Mesendoderm (in vitro differentiated cells): ENCODE results near the gene TMPRSS11A.

Source experiments
- DNase-seq: peaks from one replicate; pipeline ENCODE4 v3.0.0; 2013
- H2AK5ac ChIP-seq: 2 replicates; pipeline ENCODE4 v1.6.1; 2013; ENCODE audit warnings: low read length, inconsistent platforms
- H2BK120ac ChIP-seq: 2 replicates; pipeline ENCODE4 v1.6.1; 2013; ENCODE audit warnings: low read depth, mild to moderate bottlenecking, low read length, moderate library complexity, mixed read lengths
- H2BK15ac ChIP-seq: replicated peaks from 2 replicates; pipeline ENCODE4 v1.6.1; 2013; ENCODE audit warnings: low read depth, mild to moderate bottlenecking, moderate library complexity
- H2BK5ac ChIP-seq: 2 replicates; pipeline ENCODE4 v1.6.1; 2013; ENCODE audit warnings: low read length, inconsistent platforms
- H3K18ac ChIP-seq: 2 replicates; pipeline ENCODE4 v1.6.1; 2013; ENCODE audit warnings: mild to moderate bottlenecking, low read length, mixed read lengths
- H3K23ac ChIP-seq: one replicate; pipeline ENCODE4 v1.6.1; 2013; ENCODE audit warnings: low read length
- H3K27ac ChIP-seq: 2 replicates; pipeline ENCODE4 v1.5.1; 2013; ENCODE audit warnings: low read depth, mild to moderate bottlenecking, inconsistent platforms, low read length, moderate library complexity
- H3K27me3 ChIP-seq: 2 replicates; pipeline ENCODE4 v1.6.1; 2013; ENCODE audit warnings: low read length, control low read depth, mild to moderate bottlenecking, inconsistent platforms; ENCODE audit not compliant: insufficient read depth, poor library complexity
- H3K36me3 ChIP-seq: 2 replicates; pipeline ENCODE4 v1.6.1; 2013; ENCODE audit warnings: low read length, inconsistent platforms; ENCODE audit not compliant: control insufficient read depth, insufficient read depth
- H3K4ac ChIP-seq: one replicate; pipeline ENCODE4 v1.6.1; 2013; ENCODE audit warnings: low read depth, mild to moderate bottlenecking, low read length, moderate library complexity
- H3K4me1 ChIP-seq: 2 replicates; pipeline ENCODE4 v1.6.1; 2013; ENCODE audit warnings: low read depth, low read length, inconsistent platforms; ENCODE audit not compliant: control insufficient read depth
- H3K4me2 ChIP-seq: 2 replicates; pipeline ENCODE4 v1.6.1; 2013; ENCODE audit warnings: low read length
- H3K4me3 ChIP-seq: 2 replicates; pipeline ENCODE4 v1.5.1; 2013; ENCODE audit warnings: mild to moderate bottlenecking, low read length
- H3K56ac ChIP-seq: one replicate; pipeline ENCODE4 v1.6.1; 2013; ENCODE audit warnings: low read length
- H3K79me1 ChIP-seq: 2 replicates; pipeline ENCODE4 v1.6.1; 2013; ENCODE audit warnings: low read length, inconsistent platforms
- H3K79me2 ChIP-seq: 2 replicates; pipeline ENCODE4 v1.6.1; 2013; ENCODE audit warnings: mild to moderate bottlenecking, low read length; ENCODE audit not compliant: control insufficient read depth, insufficient read depth
- H3K9ac ChIP-seq: 2 replicates; pipeline ENCODE4 v1.6.1; 2013; ENCODE audit warnings: low read length, inconsistent platforms
- H4K5ac ChIP-seq: one replicate; pipeline ENCODE4 v1.6.1; 2013; ENCODE audit warnings: low read length
- H4K8ac ChIP-seq: one replicate; pipeline ENCODE4 v1.6.1; 2013; ENCODE audit warnings: low read depth, mild to moderate bottlenecking, control low read depth, low read length, moderate library complexity
- WGBS: extraction: QIAGEN DNeasy Blood & Tissue Kit; methylation state at CpG from one replicate; pipeline ENCODE4 v1.1.7; 2013; ENCODE audit warnings: low lambda C conversion rate, missing lambda C conversion rate; ENCODE audit not compliant: insufficient coverage; ENCODE audit errors: extremely low coverage; 5-methylcytosine and 5-hydroxymethylcytosine counted together

Gene TMPRSS11A

DNA sequence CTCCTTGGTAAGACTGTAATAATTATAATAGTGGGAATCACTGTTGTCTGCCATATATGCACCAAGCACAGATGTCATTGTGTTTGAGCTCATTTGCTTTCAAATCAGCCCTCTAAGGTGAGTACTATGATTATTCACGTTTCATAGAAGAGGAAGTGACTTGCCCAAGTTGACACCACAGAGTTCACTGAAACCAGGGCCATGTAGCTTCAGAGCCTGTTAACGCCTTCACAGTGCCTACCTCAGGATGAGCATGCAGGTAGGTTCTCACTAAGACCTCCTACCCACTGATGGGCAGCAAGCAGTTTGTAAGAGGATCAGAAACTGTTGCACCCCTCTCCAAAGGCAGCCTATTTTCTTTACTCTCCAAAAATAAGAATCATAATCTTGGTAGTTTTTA, 27.4 kb downstream of the TMPRSS11A start:
- H3K4me3 ChIP-seq, result no peak overlapping the region
- H3K79me1 ChIP-seq, result no peaks in the 10 kb centered on the region
- no peak overlapping the region for H4K8ac ChIP-seq
- no peaks in the 10 kb centered on the region for H3K79me2 ChIP-seq
- H2BK5ac ChIP-seq, result no peak overlapping the region
- no peaks in the 10 kb centered on the region for H3K27me3 ChIP-seq
- H3K18ac ChIP-seq, result no peak overlapping the region
- WGBS, result no CpG with 5 or more reads among the region's 2 CpGs
- no peak overlapping the region for H2AK5ac ChIP-seq
- H3K4me2 ChIP-seq, result no peak overlapping the region
- no peak overlapping the region for H2BK15ac ChIP-seq
- no peak overlapping the region for H3K9ac ChIP-seq
- H3K27ac ChIP-seq, result no peak overlapping the region
- H2BK120ac ChIP-seq, result no peak overlapping the region
- H3K56ac ChIP-seq, result no peak overlapping the region
- no peak overlapping the region for H3K4ac ChIP-seq
- DNase-seq, result no peak
- H4K5ac ChIP-seq, result no peak overlapping the region
- H3K36me3 ChIP-seq, result no peaks in the 10 kb centered on the region
- H3K23ac ChIP-seq, result no peak overlapping the region
- no peaks in the 10 kb centered on the region for H3K4me1 ChIP-seq

DNA sequence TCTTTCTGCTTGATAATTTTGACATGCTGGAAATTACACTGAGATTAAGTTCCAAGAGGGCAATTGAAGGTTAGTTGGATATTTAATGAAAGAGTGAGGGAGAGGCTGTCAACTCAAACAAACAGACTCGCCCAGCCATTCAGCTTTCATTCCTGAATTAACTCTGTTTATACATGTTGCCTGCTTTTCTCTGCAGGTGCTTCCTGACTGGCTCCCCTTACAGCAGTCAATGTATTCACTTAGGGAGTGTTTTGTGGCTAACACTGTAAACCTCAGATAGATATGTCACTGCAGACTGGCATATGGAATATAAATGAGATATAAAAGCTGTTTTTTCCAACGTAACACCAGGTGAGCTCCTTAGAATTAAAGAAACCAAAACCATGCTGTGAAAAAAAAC, 28.7 kb downstream of the TMPRSS11A start:
- Histone ChIP-seq H3K4ac (no peak overlapping the region), H3K18ac (no peak overlapping the region), H3K4me3 (no peak overlapping the region), H3K4me1 (no peaks in the 10 kb centered on the region), H4K8ac (no peak overlapping the region), H3K36me3 (no peaks in the 10 kb centered on the region), H3K9ac (no peak overlapping the region), H4K5ac (no peak overlapping the region), H2BK15ac (no peak overlapping the region), H3K23ac (no peak overlapping the region), H3K56ac (no peak overlapping the region), H3K79me2 (no peaks in the 10 kb centered on the region), H2BK5ac (no peak overlapping the region), H3K4me2 (no peak overlapping the region), H3K27me3 (no peaks in the 10 kb centered on the region), H3K27ac (no peak overlapping the region), H2AK5ac (no peak overlapping the region), H3K79me1 (no peaks in the 10 kb centered on the region), H2BK120ac (no peak overlapping the region)
- no peak for DNase-seq
- WGBS, result no CpG with 5 or more reads among the region's 2 CpGs

DNA sequence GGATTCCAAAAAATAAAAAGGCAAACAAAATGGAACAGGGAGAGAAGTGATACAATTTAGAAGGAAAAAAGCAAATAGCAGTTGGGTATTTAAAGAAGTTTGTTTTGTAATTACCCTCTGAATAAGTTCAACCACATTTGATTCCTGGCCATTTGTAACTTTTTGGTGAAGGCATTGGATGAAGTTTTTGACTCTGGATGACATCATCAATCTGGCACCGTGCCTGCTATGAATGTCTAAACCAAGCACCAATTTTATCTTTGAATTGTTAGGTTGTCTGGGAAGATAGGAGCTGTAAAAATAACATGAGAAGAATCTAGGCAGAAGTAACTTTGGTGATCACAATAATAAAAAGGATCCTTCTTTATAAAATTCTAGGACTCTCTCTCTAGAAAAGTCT, 29.5 kb downstream of the TMPRSS11A start:
- Histone ChIP-seq H2BK5ac (no peak overlapping the region), H3K36me3 (no peaks in the 10 kb centered on the region), H3K79me2 (no peaks in the 10 kb centered on the region), H3K9ac (no peak overlapping the region), H3K23ac (no peak overlapping the region), H3K27ac (no peak overlapping the region), H3K4me1 (no peaks in the 10 kb centered on the region), H3K4ac (no peak overlapping the region), H4K5ac (no peak overlapping the region), H2BK15ac (no peak overlapping the region), H4K8ac (no peak overlapping the region), H3K79me1 (no peaks in the 10 kb centered on the region), H2AK5ac (no peak overlapping the region), H3K27me3 (no peaks in the 10 kb centered on the region), H3K4me2 (no peak overlapping the region), H2BK120ac (no peak overlapping the region), H3K56ac (no peak overlapping the region), H3K18ac (no peak overlapping the region), H3K4me3 (no peak overlapping the region)
- WGBS, result no CpG with 5 or more reads among the region's 1 CpG
- no peak for DNase-seq

DNA sequence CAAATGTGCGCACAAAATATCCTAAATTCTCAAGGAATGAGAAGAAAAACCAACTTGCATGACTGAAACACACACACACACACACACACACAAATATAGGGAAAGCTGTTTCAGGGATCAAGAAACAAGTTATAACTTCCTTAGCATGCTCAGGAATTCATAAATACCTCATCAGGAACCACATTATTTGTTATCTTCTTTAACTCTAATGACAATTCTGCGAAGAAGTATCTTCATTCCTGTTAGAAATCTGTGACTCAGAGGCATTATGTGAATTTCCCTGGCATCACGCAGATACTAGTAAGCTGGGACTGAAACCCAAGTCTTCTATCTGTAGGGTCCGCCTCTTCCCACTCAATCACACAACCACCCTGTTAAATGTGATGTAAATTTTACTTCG, 30.3 kb downstream of the TMPRSS11A start:
- Histone ChIP-seq H3K4me3 (no peak overlapping the region), H3K4ac (no peak overlapping the region), H3K79me1 (no peaks in the 10 kb centered on the region), H3K23ac (no peak overlapping the region), H2BK5ac (no peak overlapping the region), H4K5ac (no peak overlapping the region), H3K27me3 (no peaks in the 10 kb centered on the region), H2AK5ac (no peak overlapping the region), H3K56ac (no peak overlapping the region), H3K4me1 (no peaks in the 10 kb centered on the region), H3K36me3 (no peaks in the 10 kb centered on the region), H2BK15ac (no peak overlapping the region), H3K18ac (no peak overlapping the region), H2BK120ac (no peak overlapping the region), H3K79me2 (no peaks in the 10 kb centered on the region), H3K9ac (no peak overlapping the region), H3K27ac (no peak overlapping the region), H4K8ac (no peak overlapping the region), H3K4me2 (no peak overlapping the region)
- WGBS, result no CpG with 5 or more reads among the region's 5 CpGs
- DNase-seq, result no peak

DNA sequence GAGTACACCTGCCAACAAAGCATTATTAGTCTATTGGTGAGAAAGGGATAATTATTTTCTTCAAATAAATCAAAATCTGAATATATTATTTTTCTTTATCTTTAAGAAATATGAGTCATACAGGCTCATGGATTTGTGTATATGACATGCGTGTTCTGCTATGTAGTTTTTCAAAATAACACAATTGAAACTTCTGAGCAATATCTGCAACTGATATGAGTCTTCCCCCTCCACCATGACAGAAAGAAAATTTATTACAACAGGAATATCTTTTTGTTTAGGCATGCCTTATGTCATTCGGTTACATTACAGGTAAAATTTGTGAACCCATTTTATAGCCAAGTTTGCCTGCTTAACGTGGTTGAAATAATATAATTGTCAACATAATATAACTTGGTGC, 32.0 kb downstream of the TMPRSS11A start:
- Histone ChIP-seq H3K4me3 (no peak overlapping the region), H2AK5ac (no peak overlapping the region), H3K27ac (no peak overlapping the region), H3K79me2 (no peaks in the 10 kb centered on the region), H2BK5ac (no peak overlapping the region), H4K5ac (no peak overlapping the region), H3K18ac (no peak overlapping the region), H3K23ac (no peak overlapping the region), H3K9ac (no peak overlapping the region), H3K36me3 (no peaks in the 10 kb centered on the region), H3K56ac (no peak overlapping the region), H3K4me1 (no peaks in the 10 kb centered on the region), H3K4ac (no peak overlapping the region), H2BK120ac (no peak overlapping the region), H3K79me1 (no peaks in the 10 kb centered on the region), H2BK15ac (no peak overlapping the region), H3K27me3 (no peaks in the 10 kb centered on the region), H3K4me2 (no peak overlapping the region), H4K8ac (no peak overlapping the region)
- DNase-seq, result no peak
- no CpG with 5 or more reads among the region's 3 CpGs for WGBS

DNA sequence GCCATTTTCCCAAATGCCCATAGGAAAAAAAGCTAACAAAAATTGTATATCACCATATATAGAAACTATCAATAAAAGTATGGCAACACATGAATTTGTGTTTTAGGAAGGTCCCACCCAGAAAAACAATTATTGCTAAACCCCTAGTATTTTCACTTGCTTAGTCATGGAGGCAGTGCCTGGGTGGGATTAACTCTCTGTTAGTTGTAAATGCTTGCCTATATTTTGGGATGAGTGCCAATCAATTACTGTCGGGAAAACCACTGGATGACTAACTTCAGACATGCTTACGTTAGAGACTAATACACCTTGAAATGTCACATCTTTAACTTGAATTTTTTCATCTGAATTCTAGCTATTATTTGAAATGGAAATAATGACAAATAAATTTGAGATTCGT, 33.9 kb downstream of the TMPRSS11A start:
- H3K18ac ChIP-seq, result no peak overlapping the region
- H3K4me3 ChIP-seq, result no peak overlapping the region
- H3K27me3 ChIP-seq, result no peaks in the 10 kb centered on the region
- no peak overlapping the region for H3K4me2 ChIP-seq
- H3K79me1 ChIP-seq, result no peaks in the 10 kb centered on the region
- no peak overlapping the region for H2BK5ac ChIP-seq
- H3K4me1 ChIP-seq, result no peaks in the 10 kb centered on the region
- H3K79me2 ChIP-seq, result no peaks in the 10 kb centered on the region
- no peak overlapping the region for H2AK5ac ChIP-seq
- no peak overlapping the region for H2BK120ac ChIP-seq
- H3K56ac ChIP-seq, result no peak overlapping the region
- WGBS, result no CpG with 5 or more reads among the region's 3 CpGs
- no peak overlapping the region for H4K8ac ChIP-seq
- no peak overlapping the region for H2BK15ac ChIP-seq
- no peak overlapping the region for H3K27ac ChIP-seq
- no peaks in the 10 kb centered on the region for H3K36me3 ChIP-seq
- no peak overlapping the region for H4K5ac ChIP-seq
- no peak for DNase-seq
- no peak overlapping the region for H3K23ac ChIP-seq
- H3K4ac ChIP-seq, result no peak overlapping the region
- no peak overlapping the region for H3K9ac ChIP-seq
